ENCODE data around the gene RAPGEF4. TPM values are rescaled to one million over a fixed set of nuclear protein-coding genes. Genes with fewer than 3 reads are reported as not detected.
A peak's percentile ranks its signal among the peaks of the same experiment; 100 is the strongest.

Gene RAPGEF4
- total and polyA plus RNA-seq, 9 donors = 1.1 to 2.4 (median 1.5) TPM

DNA sequence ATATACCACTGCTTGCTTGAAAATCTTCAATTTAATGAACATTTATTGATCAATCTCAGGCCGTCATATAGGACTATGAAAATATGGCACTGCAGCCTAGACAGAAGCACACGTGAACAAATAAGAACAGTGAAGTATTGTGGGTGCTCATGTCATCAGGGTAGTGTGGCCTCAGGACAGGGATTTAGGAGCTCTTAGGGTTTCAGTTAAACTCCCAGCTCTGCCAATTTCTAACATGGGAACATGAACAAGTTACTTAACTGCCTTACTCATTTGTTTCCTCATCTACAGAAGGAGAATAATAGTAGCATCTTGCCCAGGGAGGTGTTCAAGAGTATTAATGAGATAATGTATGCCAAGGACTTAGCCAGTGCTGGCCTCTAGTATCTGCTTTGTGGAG is 194.0 kb downstream of the RAPGEF4 start:
- DNase-seq = no peak
- H3K27me3 ChIP-seq (ENCODE audit: control insufficient read depth, insufficient read depth, low read length) = no peaks in the 10 kb centered on the region
- no CpG with 5 or more reads among the region's 2 CpGs for WGBS (ENCODE audit: insufficient coverage)
- H3K27ac ChIP-seq (ENCODE audit: low read length) = no peak overlapping the region
- peaks cover 18% of the 10 kb centered on the region for H3K4me1 ChIP-seq (ENCODE audit: control insufficient read depth, insufficient read depth, low read length)
- no peak overlapping the region for H3K4me3 ChIP-seq (ENCODE audit: low read length)
- no peaks in the 10 kb centered on the region for H3K9me3 ChIP-seq (replicated peaks; ENCODE audit: control insufficient read depth, low read depth, low read length)
- H3K36me3 ChIP-seq (ENCODE audit: control insufficient read depth, insufficient read depth, low read length) = no peaks in the 10 kb centered on the region

DNA sequence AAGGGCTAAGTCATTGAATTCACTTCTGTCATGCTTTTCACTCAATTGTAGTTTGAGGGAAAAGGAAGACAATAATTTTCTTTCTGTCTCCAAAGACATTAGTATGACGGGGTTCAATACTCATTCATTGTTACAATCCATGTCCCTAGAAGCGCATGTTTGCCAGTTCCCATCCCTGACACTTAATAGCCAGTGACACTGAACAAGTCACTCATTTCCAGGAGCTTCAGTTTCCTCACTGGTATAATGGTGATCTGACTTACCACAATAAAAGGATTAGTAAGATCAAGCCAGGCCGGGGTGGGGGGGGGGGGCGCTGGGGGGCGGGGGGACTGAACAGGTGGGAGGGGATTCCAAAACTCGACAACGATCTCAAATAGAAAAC is 195.2 kb downstream of the RAPGEF4 start:
- H3K4me1 ChIP-seq (ENCODE audit: control insufficient read depth, insufficient read depth, low read length) = peaks cover 18% of the 10 kb centered on the region
- no peaks in the 10 kb centered on the region for H3K9me3 ChIP-seq (replicated peaks; ENCODE audit: control insufficient read depth, low read depth, low read length)
- no peaks in the 10 kb centered on the region for H3K36me3 ChIP-seq (ENCODE audit: control insufficient read depth, insufficient read depth, low read length)
- H3K4me3 ChIP-seq (ENCODE audit: low read length) = no peak overlapping the region
- DNase-seq = no peak
- H3K27me3 ChIP-seq (ENCODE audit: control insufficient read depth, insufficient read depth, low read length) = no peaks in the 10 kb centered on the region
- WGBS (ENCODE audit: insufficient coverage) = no CpG with 5 or more reads among the region's 7 CpGs
- peak overlapping the region; percentile 73 for H3K27ac ChIP-seq (ENCODE audit: low read length)

DNA sequence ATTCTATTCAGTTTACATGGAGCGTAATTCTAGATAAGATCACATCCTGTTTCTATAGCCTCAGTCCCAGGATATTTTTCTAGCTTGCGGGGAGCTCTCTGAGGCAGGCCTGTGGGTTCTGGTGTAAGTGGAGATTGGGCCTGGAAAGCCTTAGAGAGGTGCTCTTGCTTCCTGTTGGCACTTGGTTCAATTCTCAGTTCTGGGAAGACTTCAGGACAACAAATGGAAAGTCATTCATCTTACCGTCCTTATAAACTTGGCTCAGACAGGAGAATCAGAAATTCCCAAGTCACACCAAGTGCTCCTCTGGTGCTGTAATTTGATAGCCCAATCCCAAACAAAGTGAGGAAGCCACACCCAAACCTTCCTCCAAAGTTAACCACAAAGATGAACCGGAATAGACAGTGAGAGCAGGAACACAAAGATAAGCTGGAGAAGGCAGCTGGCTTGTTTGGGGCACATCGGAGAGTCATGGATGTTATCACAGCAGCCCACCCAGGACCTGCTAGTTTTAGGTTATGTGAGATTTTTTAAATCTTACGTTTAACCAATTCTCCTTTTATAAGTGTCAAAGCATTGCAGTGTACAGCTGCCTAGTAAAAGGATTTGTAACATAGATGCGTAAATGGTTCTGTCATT is 195.7 kb downstream of the RAPGEF4 start:
- peak; percentile 71 for DNase-seq
- WGBS (ENCODE audit: insufficient coverage) = 15% methylated on average over 2 of the region's 7 CpGs
- Histone ChIP-seq H3K9me3 (replicated peaks; ENCODE audit: control insufficient read depth, low read depth, low read length) (no peaks in the 10 kb centered on the region), H3K27ac (ENCODE audit: low read length) (peak overlapping the region; percentile 73), H3K4me1 (ENCODE audit: control insufficient read depth, insufficient read depth, low read length) (peaks cover 18% of the 10 kb centered on the region), H3K27me3 (ENCODE audit: control insufficient read depth, insufficient read depth, low read length) (no peaks in the 10 kb centered on the region), H3K36me3 (ENCODE audit: control insufficient read depth, insufficient read depth, low read length) (no peaks in the 10 kb centered on the region), H3K4me3 (ENCODE audit: low read length) (no peak overlapping the region)

DNA sequence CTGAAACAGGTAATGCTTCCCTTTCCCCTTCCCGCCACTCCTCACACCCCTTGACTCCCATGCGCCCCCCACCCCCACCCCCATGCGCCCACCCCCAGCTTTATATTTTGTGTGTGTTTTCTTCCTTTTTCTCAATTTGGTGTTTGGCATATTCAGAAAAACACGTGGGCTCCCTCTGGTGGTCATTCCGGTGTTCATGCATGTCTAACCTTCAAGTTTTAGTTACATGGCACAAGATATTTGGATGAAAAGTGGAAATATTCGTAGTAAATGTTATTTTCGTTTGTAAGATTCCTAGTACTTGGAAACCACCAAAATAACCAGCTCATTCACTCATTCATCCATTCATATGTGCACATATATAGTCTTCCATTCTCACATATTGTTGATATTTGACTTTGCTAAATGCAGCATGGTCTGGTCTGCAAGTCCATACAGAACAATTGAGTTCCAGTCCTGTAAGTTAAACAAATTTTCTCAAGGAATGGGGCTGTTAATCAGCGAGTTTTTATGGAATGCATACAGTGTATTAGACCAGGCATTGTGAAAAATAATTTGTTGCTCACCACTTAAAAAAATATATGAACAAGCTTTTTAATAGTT is 196.4 kb downstream of the RAPGEF4 start:
- H3K27me3 ChIP-seq (ENCODE audit: control insufficient read depth, insufficient read depth, low read length) = no peaks in the 10 kb centered on the region
- no CpG with 5 or more reads among the region's 8 CpGs for WGBS (ENCODE audit: insufficient coverage)
- no peaks in the 10 kb centered on the region for H3K36me3 ChIP-seq (ENCODE audit: control insufficient read depth, insufficient read depth, low read length)
- H3K27ac ChIP-seq (ENCODE audit: low read length) = no peak overlapping the region
- H3K9me3 ChIP-seq (replicated peaks; ENCODE audit: control insufficient read depth, low read depth, low read length) = no peaks in the 10 kb centered on the region
- H3K4me1 ChIP-seq (ENCODE audit: control insufficient read depth, insufficient read depth, low read length) = peaks cover 18% of the 10 kb centered on the region
- no peak overlapping the region for H3K4me3 ChIP-seq (ENCODE audit: low read length)
- peak; percentile 85 for DNase-seq

DNA sequence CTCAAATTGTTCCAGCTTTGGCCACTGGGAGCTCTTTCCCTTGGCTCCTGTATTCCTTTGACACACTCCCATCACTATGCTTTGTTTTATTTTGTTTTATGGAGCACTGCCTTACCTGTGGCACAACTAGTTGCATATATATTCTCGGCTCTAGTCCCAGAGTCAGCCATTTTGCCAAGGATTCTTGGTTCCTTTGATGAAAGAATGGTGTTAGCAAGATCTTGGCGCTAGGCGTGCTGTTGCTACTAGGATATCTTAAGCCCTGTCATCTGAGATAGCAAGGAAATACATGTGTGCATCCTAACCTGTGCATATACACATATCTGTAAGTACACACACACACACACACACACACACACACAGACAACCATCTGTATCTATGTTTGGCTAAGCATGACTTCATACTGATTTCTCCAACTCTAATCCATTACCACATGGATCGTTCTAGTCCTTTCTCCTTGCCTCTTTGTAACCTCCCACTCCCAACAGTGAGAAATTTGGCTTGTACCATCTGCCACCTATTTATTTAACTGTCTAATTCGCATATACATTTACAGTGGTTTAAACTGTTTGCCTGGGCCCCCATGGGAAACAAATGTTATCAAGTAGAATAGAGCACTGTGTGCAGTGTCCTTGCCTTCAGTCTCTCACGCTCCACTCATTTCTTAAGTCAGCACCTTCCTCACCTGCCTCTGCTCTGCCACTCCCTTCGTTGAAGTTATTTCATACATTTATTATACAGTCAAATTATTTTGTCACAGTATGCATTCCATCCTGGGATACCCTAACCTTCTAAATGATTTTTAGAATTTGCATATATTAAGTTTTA is 202.5 kb downstream of the RAPGEF4 start:
- no peak overlapping the region for H3K27ac ChIP-seq (ENCODE audit: low read length)
- H3K36me3 ChIP-seq (ENCODE audit: control insufficient read depth, insufficient read depth, low read length) = no peaks in the 10 kb centered on the region
- no peaks in the 10 kb centered on the region for H3K9me3 ChIP-seq (replicated peaks; ENCODE audit: control insufficient read depth, low read depth, low read length)
- H3K27me3 ChIP-seq (ENCODE audit: control insufficient read depth, insufficient read depth, low read length) = no peaks in the 10 kb centered on the region
- WGBS (ENCODE audit: insufficient coverage) = 100% methylated on average over 2 of the region's 7 CpGs
- no peaks in the 10 kb centered on the region for H3K4me1 ChIP-seq (ENCODE audit: control insufficient read depth, insufficient read depth, low read length)
- no peak overlapping the region for H3K4me3 ChIP-seq (ENCODE audit: low read length)
- no peak for DNase-seq

DNA sequence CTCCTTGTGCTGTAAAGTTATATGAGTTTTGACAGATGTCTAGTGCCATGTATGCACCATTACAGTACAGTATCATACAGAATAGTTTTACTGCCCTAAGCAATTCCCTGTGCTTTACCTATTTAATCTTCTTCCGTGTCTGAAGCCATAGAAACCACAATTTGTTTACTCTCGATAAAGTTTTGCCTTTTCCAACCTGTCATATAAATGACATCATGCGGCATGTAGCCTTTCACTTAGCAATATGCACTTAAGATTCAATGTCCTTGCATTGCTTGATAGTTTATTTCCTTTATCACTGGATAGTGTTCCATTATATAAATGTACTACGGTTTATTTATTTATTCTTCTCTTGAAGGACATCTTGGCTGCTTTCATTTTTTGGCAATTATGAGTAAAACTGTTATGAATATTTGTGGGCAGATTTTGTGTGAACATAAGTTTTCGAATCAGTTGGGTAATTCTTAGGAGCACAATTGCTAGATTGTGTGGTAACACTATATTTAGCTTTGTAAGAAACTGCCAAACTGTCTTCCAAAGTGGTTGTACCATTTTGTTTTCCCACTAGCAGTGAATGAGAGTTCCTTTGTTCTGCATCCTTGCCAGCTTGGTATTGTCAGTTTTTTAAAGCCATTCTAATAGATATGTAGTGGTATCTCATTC is 203.2 kb downstream of the RAPGEF4 start:
- no CpG with 5 or more reads among the region's 5 CpGs for WGBS (ENCODE audit: insufficient coverage)
- no peak overlapping the region for H3K4me3 ChIP-seq (ENCODE audit: low read length)
- no peaks in the 10 kb centered on the region for H3K36me3 ChIP-seq (ENCODE audit: control insufficient read depth, insufficient read depth, low read length)
- no peak for DNase-seq
- no peaks in the 10 kb centered on the region for H3K4me1 ChIP-seq (ENCODE audit: control insufficient read depth, insufficient read depth, low read length)
- H3K27ac ChIP-seq (ENCODE audit: low read length) = no peak overlapping the region
- no peaks in the 10 kb centered on the region for H3K9me3 ChIP-seq (replicated peaks; ENCODE audit: control insufficient read depth, low read depth, low read length)
- no peaks in the 10 kb centered on the region for H3K27me3 ChIP-seq (ENCODE audit: control insufficient read depth, insufficient read depth, low read length)

DNA sequence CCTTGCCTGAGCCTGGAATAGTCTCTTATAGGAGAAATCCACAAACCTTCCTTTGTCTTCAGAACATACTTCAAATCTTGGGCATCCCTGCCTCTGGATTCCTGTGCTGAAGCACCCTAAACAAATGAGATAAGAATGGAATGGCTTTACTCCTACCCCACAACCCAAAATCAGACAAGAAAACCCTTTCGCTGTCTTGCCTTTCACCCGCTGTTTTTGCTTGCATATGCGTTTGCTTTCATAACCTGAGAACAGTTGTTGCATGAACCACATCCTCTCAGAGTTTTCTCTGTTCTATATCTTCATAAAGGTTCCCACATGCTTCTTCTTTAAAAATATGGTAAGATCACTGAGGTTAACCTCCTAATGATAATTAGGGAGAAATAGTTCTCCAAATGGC is 207.9 kb downstream of the RAPGEF4 start:
- H3K4me1 ChIP-seq (ENCODE audit: control insufficient read depth, insufficient read depth, low read length) = no peaks in the 10 kb centered on the region
- no peaks in the 10 kb centered on the region for H3K9me3 ChIP-seq (replicated peaks; ENCODE audit: control insufficient read depth, low read depth, low read length)
- WGBS (ENCODE audit: insufficient coverage) = 100% methylated on average over 1 of the region's 3 CpGs
- H3K27me3 ChIP-seq (ENCODE audit: control insufficient read depth, insufficient read depth, low read length) = no peaks in the 10 kb centered on the region
- H3K27ac ChIP-seq (ENCODE audit: low read length) = no peak overlapping the region
- no peak for DNase-seq
- no peaks in the 10 kb centered on the region for H3K36me3 ChIP-seq (ENCODE audit: control insufficient read depth, insufficient read depth, low read length)
- no peak overlapping the region for H3K4me3 ChIP-seq (ENCODE audit: low read length)

DNA sequence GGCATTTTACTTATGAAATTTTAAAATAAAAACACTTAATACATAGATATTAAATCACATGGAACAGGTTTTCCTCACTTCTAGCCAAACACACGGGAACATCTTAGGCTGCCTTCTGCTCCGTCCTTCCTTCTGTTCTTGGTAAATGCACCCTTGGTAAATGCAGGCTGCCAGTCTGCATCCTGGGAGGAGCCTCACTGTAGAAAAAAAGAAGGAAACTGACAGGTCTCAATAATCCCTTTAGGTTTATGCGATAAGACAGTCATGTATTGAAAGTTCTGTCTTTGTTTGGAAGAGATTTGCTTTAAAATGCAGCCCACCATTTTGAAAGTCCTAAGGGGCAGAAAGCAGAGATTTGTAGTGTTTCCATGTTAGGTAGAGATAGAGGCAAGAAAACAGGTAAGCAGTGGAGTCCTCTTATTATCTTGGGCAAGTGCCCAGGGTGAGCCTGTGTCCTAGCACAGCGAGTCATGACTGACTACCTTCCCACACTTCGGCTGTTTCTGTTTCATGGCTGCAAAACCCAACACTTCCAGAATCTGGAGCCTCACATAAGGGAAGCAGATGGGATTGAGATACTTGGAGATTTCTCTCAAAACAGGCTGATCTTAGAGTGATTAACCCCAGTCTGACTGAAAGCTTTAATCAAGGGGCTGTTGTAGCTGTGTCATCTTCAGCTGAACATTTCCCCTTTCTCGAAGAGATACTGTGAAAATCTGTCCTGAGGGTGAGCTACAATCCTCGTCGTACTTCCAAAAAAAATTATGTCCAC is 208.6 kb downstream of the RAPGEF4 start:
- H3K4me3 ChIP-seq (ENCODE audit: low read length) = no peak overlapping the region
- H3K27ac ChIP-seq (ENCODE audit: low read length) = no peak overlapping the region
- WGBS (ENCODE audit: insufficient coverage) = 46% methylated on average over 4 of the region's 8 CpGs
- H3K4me1 ChIP-seq (ENCODE audit: control insufficient read depth, insufficient read depth, low read length) = no peaks in the 10 kb centered on the region
- H3K9me3 ChIP-seq (replicated peaks; ENCODE audit: control insufficient read depth, low read depth, low read length) = no peaks in the 10 kb centered on the region
- H3K27me3 ChIP-seq (ENCODE audit: control insufficient read depth, insufficient read depth, low read length) = no peaks in the 10 kb centered on the region
- H3K36me3 ChIP-seq (ENCODE audit: control insufficient read depth, insufficient read depth, low read length) = no peaks in the 10 kb centered on the region
- DNase-seq = no peak

DNA sequence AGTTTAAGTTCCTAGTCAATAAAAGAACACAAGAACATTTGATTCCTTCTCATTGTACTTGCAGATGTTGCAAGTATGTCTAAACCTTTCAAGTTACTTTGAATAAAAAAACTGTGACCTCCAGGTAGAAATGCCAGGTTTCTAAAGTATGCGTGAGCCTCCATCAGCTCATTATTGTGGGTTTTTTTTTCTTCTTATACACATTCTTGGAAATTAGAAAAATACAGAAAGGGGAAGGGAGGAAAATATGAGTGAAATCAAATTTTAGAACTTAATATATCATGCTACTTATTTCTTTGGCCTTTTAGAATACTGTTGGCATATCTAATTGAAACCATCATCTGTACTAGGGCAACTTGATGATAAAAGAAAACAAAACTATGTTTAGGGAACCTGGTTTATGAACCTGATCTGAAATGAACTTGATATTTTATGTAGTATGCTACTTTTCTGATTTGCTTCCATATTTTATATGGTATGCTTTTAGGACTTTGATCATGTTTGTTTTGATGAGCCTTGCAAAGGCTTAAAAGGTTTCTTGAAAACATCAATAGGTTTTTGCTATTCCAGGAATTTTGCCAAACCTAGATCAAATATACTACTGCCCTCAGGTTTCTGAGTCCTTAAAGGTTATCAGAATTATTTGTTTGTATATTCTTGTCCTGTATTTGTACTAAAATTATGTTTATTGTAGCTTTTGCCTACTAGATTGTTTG is 209.3 kb downstream of the RAPGEF4 start:
- no peak overlapping the region for H3K27ac ChIP-seq (ENCODE audit: low read length)

More for the DNA sequence above, 209.3 kb downstream of the RAPGEF4 start:
- Histone ChIP-seq H3K4me1 (ENCODE audit: control insufficient read depth, insufficient read depth, low read length) (no peaks in the 10 kb centered on the region), H3K36me3 (ENCODE audit: control insufficient read depth, insufficient read depth, low read length) (no peaks in the 10 kb centered on the region), H3K9me3 (replicated peaks; ENCODE audit: control insufficient read depth, low read depth, low read length) (no peaks in the 10 kb centered on the region), H3K4me3 (ENCODE audit: low read length) (no peak overlapping the region), H3K27me3 (ENCODE audit: control insufficient read depth, insufficient read depth, low read length) (no peaks in the 10 kb centered on the region)
- WGBS (ENCODE audit: insufficient coverage) = no CpG with 5 or more reads among the region's 1 CpG
- DNase-seq = no peak

All from muscle of leg (tissue), 11 donors.